Common myeloid progenitor, CD34-positive (primary cell): Measurements from ENCODE around the gene CALML3.

Source experiments
- CTCF ChIA-PET: fragments of 350-600 bp; sonication (Branson Sonifier 250); formaldehyde crosslinking; loops from one replicate; lab custom pipeline; 2021; ENCODE audit warnings: antibody characterized with exemption; lab: Charles Lee
- POLR2A ChIA-PET: fragments of 350-600 bp; sonication (Branson Sonifier 250); formaldehyde crosslinking; loops from one replicate; lab custom pipeline; 2021; ENCODE audit warnings: antibody characterized with exemption; lab: Charles Lee
- DNase-seq, 3 donors: peaks; one replicate each; pipeline versions ENCODE4 v3.0.0 to v3.0.0-alpha.2; 2013
- H3K27ac ChIP-seq, 2 experiments: 1 replicate in 1 of 2; 2 replicates in 1 of 2; pipeline ENCODE4 v1.7.0; 2013; ENCODE audit warnings: inconsistent platforms in 2 of 2, low read length in 2 of 2, mild to moderate bottlenecking in 2 of 2, low read depth in 1 of 2, moderate library complexity in 1 of 2; ENCODE audit not compliant: severe bottlenecking in 2 of 2, insufficient read depth in 1 of 2, poor library complexity in 1 of 2
- H3K27me3 ChIP-seq, 5 experiments: replicated peaks in 2 of 5; 1 replicate in 3 of 5; 2 replicates in 2 of 5; pipeline versions ENCODE4 v1.6.1 to v1.7.0; 2013; ENCODE audit warnings: low read length in 4 of 5, mild to moderate bottlenecking in 2 of 5, moderate library complexity in 2 of 5, inconsistent platforms in 1 of 5; ENCODE audit not compliant: insufficient read depth in 5 of 5, control insufficient read depth in 4 of 5
- H3K36me3 ChIP-seq, 4 experiments: 1 replicate in 2 of 4; 2 replicates in 2 of 4; pipeline versions ENCODE4 v1.6.1 to v1.7.0; 2013; ENCODE audit warnings: low read length in 3 of 4, control low read depth in 1 of 4, mild to moderate bottlenecking in 1 of 4; ENCODE audit not compliant: control insufficient read depth in 4 of 4, insufficient read depth in 4 of 4
- H3K4me1 ChIP-seq, 4 experiments: 1 replicate in 3 of 4; 2 replicates in 1 of 4; pipeline versions ENCODE4 v1.6.1 to v1.7.1; 2013; ENCODE audit warnings: low read length in 3 of 4, mild to moderate bottlenecking in 3 of 4, control low read depth in 1 of 4, inconsistent platforms in 1 of 4, moderate library complexity in 1 of 4; ENCODE audit not compliant: control insufficient read depth in 4 of 4, insufficient read depth in 4 of 4; ENCODE audit errors: control extremely low read depth in 1 of 4
- H3K4me3 ChIP-seq, 7 experiments: 1 replicate in 4 of 7; 2 replicates in 3 of 7; pipeline versions ENCODE4 v1.5.1 to v1.7.0; 2013; ENCODE audit warnings: mild to moderate bottlenecking in 7 of 7, low read length in 6 of 7, moderate library complexity in 6 of 7, inconsistent platforms in 2 of 7, low read depth in 2 of 7, control low read depth in 1 of 7; ENCODE audit not compliant: insufficient read depth in 4 of 7, control insufficient read depth in 1 of 7; ENCODE audit errors: extremely low read depth in 1 of 7
- H3K9me3 ChIP-seq, 5 experiments: 1 replicate in 4 of 5; 2 replicates in 1 of 5; pipeline versions ENCODE4 v1.6.1 to v1.7.1; 2013; ENCODE audit warnings: low read length in 4 of 5, mild to moderate bottlenecking in 2 of 5, inconsistent platforms in 1 of 5, low read depth in 1 of 5, moderate library complexity in 1 of 5; ENCODE audit not compliant: control insufficient read depth in 4 of 5, insufficient read depth in 2 of 5; ENCODE audit errors: control extremely low read depth in 1 of 5
- WGBS: methylation state at CpG from one replicate; pipeline ENCODE4 v1.1.5; 2013; ENCODE audit not compliant: insufficient coverage; 5-methylcytosine and 5-hydroxymethylcytosine counted together

Gene CALML3

DNA sequence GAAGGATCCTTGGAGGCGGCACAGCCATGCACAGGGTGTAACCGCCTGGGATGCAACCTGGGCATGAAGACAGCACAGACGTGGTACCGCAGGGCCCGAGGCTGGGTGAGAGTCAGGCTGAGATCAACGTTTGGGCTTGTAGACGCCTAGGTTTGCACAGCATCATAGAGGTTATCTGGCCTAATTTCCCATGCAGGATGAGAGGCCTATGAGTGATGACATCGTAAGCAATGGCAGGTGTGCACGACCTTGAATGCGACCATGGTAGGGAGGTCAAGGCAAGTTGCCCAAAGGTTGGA is 7.5 kb downstream of the CALML3 start:
- Histone ChIP-seq H3K27ac (no peak overlapping the region), H3K4me3 (no peak overlapping the region), H3K9me3 (no peaks in the 10 kb centered on the region), H3K27me3 (peaks cover 0 to 2% (median 0%) of the 10 kb centered on the region in 5 experiments), H3K36me3 (no peaks in the 10 kb centered on the region), H3K4me1 (no peaks in the 10 kb centered on the region)
- DNase-seq: no peak
- ChIA-PET POLR2A (no interaction called here), CTCF (no interaction called here)
- 98% methylated on average over 10 of the region's 10 CpGs for WGBS

DNA sequence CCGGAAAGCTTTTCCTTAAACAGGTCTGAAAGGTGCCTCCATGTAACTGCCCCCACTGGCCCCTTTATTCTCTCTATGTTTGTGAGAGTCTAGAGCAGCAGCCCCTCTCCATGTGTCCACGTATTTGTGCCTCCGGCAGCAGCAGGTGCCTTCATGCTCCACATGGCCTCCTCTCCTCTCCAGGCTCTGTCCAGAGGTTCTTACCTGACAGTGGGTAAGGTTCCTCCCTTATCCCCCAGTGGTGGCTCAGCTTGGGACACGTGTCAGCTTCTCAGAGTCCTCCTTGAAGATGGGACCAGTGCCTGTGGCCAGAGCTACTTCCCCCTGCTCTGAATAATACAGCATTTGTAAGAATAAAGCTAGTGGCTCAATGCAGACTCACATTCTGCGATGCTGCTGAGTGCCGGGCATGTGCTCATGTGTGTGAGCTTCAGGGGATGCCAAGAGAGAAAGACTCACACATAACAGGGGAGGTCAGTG is 7.9 kb downstream of the CALML3 start:
- Histone ChIP-seq H3K9me3 (no peaks in the 10 kb centered on the region), H3K27ac (no peak overlapping the region), H3K27me3 (peaks cover 0 to 2% (median 0%) of the 10 kb centered on the region in 5 experiments), H3K36me3 (no peaks in the 10 kb centered on the region), H3K4me3 (no peak overlapping the region), H3K4me1 (no peaks in the 10 kb centered on the region)
- CTCF ChIA-PET: no interaction called here
- no peak for DNase-seq
- WGBS: 79% methylated on average over 6 of the region's 6 CpGs
- POLR2A ChIA-PET: no interaction called here

DNA sequence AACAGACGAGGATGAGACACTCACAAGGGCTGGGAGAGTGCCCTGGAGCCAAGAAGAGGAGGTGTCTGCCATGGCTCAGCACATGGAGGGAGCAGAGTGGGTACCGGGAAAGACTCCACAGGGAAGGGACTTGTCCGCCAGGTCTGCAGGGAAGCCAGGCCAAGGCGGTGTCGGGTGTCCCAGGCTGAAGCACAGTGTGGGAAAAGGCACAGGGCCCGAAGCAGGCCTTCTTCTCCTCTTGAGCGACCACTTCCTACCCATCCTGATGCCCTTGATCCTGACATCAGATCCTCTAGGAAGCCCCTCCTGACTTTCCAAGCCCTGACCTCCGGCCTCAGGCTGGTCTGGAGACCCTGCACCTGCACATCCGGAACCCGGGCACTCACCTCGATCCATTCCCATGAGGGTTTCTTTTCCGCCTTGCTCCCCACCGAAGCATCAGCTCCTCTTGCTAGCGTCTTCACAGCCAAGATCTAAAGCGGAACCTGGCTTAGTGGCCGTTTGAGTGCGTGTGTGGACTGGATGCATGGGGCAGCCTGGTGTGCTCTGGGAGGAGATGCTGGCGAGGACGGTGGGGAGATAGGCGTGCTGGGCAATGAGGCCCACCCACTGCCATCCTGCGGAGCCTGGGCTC is 8.5 kb downstream of the CALML3 start:
- DNase-seq: no peak
- H3K36me3 ChIP-seq: no peaks in the 10 kb centered on the region
- no peak overlapping the region for H3K4me3 ChIP-seq
- ChIA-PET POLR2A (no interaction called here), CTCF (no interaction called here)
- no peak overlapping the region for H3K27ac ChIP-seq
- 97% methylated on average over 17 of the region's 21 CpGs for WGBS
- H3K4me1 ChIP-seq: no peaks in the 10 kb centered on the region
- peaks cover 0 to 2% (median 0%) of the 10 kb centered on the region in 5 experiments for H3K27me3 ChIP-seq
- H3K9me3 ChIP-seq: no peaks in the 10 kb centered on the region

DNA sequence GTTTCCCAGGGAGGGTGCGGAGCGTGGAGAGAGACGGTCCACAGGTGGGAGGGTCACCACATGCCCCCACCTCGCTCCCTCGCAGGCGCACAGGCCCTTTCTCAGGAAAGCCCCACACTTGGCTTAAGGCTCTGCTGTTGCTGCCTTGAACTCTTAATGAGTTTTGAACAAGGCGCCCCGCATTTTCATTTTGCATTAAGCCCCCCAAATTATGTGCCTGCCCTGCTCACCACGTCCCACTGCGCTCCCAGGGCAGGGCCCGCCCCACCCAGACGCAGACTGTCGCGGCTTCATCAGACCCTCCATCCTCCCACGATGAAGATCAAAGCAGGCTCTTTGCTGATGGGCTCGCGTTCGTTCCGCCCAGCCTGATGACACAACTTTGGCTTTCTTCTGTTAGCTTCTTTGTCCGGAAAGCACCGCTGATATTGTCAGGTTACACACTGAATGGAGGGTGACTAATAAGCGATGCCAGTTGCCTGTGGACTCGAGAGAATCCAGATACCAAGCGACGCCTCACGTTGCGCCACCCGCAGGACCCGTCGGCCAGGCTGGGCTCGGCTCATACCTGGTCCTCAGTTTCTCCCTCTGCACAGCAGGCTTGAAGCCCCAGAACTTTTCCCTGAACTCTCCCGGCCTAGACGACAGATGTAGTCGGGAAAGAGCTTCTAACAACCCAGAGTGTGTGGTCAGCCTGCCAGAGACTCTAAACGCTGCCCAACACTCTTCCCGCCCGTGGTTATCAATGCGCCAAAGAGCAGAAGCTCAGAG is 9.5 kb downstream of the CALML3 start:
- WGBS: 94% methylated on average over 36 of the region's 38 CpGs
- H3K36me3 ChIP-seq: no peaks in the 10 kb centered on the region
- ChIA-PET POLR2A (interaction anchor here (0.5 kb wide), 1 partner anchor 21 kb away, joined by 3 read pairs; no protein-coding TSS in a partner anchor), CTCF (no interaction called here)
- H3K4me3 ChIP-seq: no peak overlapping the region
- no peaks in the 10 kb centered on the region for H3K9me3 ChIP-seq
- peaks cover 0 to 2% (median 0%) of the 10 kb centered on the region in 5 experiments for H3K27me3 ChIP-seq
- DNase-seq: no peak
- H3K4me1 ChIP-seq: peaks cover 0 to 4% (median 2%) of the 10 kb centered on the region in 4 experiments
- no peak overlapping the region for H3K27ac ChIP-seq

DNA sequence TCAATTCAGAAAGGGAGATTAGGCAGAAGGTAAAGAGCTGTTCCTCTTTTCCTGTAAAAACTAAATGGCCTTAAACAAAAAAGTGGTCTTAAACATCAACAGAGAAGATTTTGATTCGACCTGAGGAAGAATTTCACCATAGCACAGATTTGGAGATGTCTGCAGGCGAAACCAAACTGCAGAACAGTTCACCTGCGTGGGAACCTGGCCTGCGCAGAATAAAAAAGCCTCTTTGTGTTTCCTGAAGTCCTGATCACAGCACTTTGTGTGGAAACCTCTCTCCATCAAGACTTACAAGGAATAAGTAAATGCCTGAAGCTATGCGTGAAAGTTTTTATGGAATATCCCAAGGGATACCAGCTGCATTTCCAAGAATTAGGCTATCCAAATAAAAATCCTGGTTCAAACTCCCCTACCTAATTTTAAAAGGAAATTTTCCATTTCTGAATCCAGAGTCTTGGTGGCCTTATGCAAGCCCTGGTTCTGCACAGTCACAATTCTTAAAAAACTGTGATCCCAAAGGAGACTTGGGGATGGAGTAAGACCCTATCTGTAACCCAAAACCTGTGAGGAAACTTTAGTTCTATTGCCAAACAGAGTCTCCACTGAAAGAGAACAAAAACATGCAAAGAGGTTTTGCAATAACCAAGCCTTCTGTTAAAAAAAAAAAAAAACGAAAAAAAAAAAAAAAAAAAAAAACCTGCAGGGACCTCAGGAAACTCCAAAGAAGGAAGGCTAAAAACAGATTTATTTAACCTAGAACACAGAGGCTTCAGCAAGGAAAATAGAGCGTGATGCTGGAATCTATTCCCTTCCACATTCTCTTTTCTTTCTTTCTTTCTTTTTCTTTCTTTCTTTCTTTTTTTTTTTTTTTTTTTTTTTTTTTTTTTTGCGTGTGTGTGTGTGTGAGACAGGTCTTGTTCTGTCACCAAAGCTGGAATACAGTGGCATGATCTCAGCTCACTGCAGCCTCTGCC is 10.4 kb downstream of the CALML3 start:
- Histone ChIP-seq H3K9me3 (no peaks in the 10 kb centered on the region), H3K27me3 (no peaks in the 10 kb centered on the region), H3K4me3 (no peak overlapping the region), H3K27ac (no peak overlapping the region), H3K4me1 (peaks cover 0 to 8% (median 4%) of the 10 kb centered on the region in 4 experiments), H3K36me3 (no peaks in the 10 kb centered on the region)
- CTCF ChIA-PET: no interaction called here
- 93% methylated on average over 4 of the region's 8 CpGs for WGBS
- POLR2A ChIA-PET: interaction anchor here (0.5 kb wide), 1 partner anchor 22 kb away, joined by 3 read pairs; no protein-coding TSS in a partner anchor
- DNase-seq: peak in 2 of 3 donors; percentile 24 to 31

DNA sequence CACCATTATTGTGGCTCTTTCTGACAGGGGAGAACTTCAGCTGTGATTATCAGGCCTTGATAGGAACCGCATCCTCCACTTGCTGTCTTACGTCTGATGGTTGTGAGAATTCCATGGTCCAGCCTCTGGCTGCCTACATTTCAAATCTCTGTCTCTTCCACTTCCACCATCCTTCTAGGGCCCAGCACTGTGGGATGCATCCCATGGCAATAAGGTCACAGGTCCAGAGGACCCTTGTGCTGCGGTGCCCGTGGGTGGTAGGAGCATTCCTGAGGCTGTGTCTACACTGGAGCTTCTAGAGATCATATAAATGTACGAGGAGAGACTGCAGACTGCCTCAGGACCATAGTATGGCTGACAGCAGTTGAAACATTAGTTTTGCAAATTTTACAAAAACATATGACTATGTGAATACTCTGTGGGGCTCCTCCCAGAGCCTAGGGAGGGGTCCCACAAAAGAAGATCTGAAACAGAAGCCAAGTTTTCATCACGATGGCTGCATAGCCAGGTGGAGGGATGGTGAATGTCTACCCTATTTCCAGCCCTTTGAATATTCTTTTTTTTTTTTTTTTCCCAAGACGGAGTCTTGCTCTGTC is 11.8 kb downstream of the CALML3 start:
- Histone ChIP-seq H3K27ac (no peak overlapping the region), H3K36me3 (no peaks in the 10 kb centered on the region), H3K27me3 (no peaks in the 10 kb centered on the region), H3K4me1 (peaks cover 0 to 8% (median 4%) of the 10 kb centered on the region in 4 experiments), H3K4me3 (no peak overlapping the region), H3K9me3 (peaks cover 0 to 5% (median 3%) of the 10 kb centered on the region in 5 experiments)
- ChIA-PET CTCF (no interaction called here), POLR2A (no interaction called here)
- DNase-seq: no peak
- WGBS: 97% methylated on average over 6 of the region's 7 CpGs
